Right lobe of liver (tissue), 6 donors: Measurements from ENCODE around the gene CREB3L4. TPM values are rescaled to one million over a fixed set of nuclear protein-coding genes. Genes with fewer than 3 reads are reported as not detected.

Experiments used
- ATAC-seq, 4 donors: fragments of 200-7000 bp; cut with Tn5 transposase; one replicate each; pipeline ENCODE4 v1.9.1; 2020; ENCODE audit warnings: mild to moderate bottlenecking in 4 of 4, moderate library complexity in 4 of 4
- DNase-seq, 3 donors: peaks; one replicate each; pipeline ENCODE4 v3.0.0-alpha.2; 2020
- H3K27ac ChIP-seq, 3 donors: fragments of 200-600 bp; one replicate each; pipeline ENCODE4 v1.8.0; 2022
- H3K27me3 ChIP-seq, 2 donors: fragments of 200-600 bp; one replicate each; pipeline ENCODE4 v1.8.0; 2022
- H3K36me3 ChIP-seq, 4 donors: fragments of 200-600 bp; sonication (generic) in 1 of 4; one replicate each; pipeline versions ENCODE4 v1.5.1 to v1.8.0; 2017 to 2022; ENCODE audit warnings: control low read depth in 1 of 4
- H3K4me1 ChIP-seq, 4 donors: fragments of 200-600 bp; sonication (generic) in 1 of 4; one replicate each; pipeline versions ENCODE4 v1.5.1 to v1.8.0; 2017 to 2022; ENCODE audit warnings: control low read depth in 1 of 4
- H3K4me3 ChIP-seq, 3 donors: fragments of 200-600 bp; one replicate each; pipeline ENCODE4 v1.8.0; 2022
- H3K9me3 ChIP-seq, 4 donors: fragments of 200-600 bp; sonication (generic) in 1 of 4; one replicate each; pipeline versions ENCODE4 v1.5.1 to v1.8.0; 2017 to 2022; ENCODE audit warnings: control low read depth in 1 of 4
- CTCF ChIP-seq, 4 donors: fragments of 200-600 bp in 3 of 4; fragments of 450-650 bp in 1 of 4; IDR thresholded peaks; one replicate each; pipeline versions ENCODE4 v1.5.1 to v1.8.0; 2016 to 2022; ENCODE audit warnings: antibody characterized with exemption in 4 of 4, mild to moderate bottlenecking in 2 of 4
- POLR2A ChIP-seq: fragments of 450-650 bp; IDR thresholded peaks from one replicate; pipeline ENCODE4 v1.6.1; 2017; ENCODE audit warnings: antibody characterized with exemption, mild to moderate bottlenecking
- WGBS: methylation state at CpG from one replicate; pipeline ENCODE4 v1.1.6; 2018; ENCODE audit warnings: low coverage, low lambda C conversion rate; ENCODE audit not compliant: insufficient coverage; ENCODE audit errors: missing lambda C conversion rate; 5-methylcytosine and 5-hydroxymethylcytosine counted together
- intact Hi-C, 2 donors: fragments of 100-400 bp; cut with DNase I; formaldehyde crosslinking; loops; one replicate each; pipeline versions ENCODE4 v1.11.2 to v1.14.1; 2022
- total RNA-seq, 6 experiments: library from RNA; depleted of rRNA in 2 of 6; stranded (reverse); fragments of >200 nt in 2 of 6; fragmentation: NEBNext Ultra II Directional in 3 of 6; extraction: Animal tissue kit (Norgen Biotek cat#: 25700) in 3 of 6; gene quantifications; one replicate each; pipeline versions ENCODE4 v1.1.0 to v1.2.4, GENCODE V29; 2016 to 2023
- donor health status: DM: no; HTN: yes; CAD: no.
- donor health status: DM: no; HTN: no; CAD: no.
- donor health status: DM: no; HTN: no; CAD: no.
- donor health status: DM: no; HTN: yes; CAD: no.
- donor health status: DM: no; HTN: yes; CAD: no.

CREB3L4 gene
- total RNA-seq, 6 experiments from 2014 or later = 4.9 to 11.1 (median 8.2) TPM

GRCh38 chr1:153922076-153922971, 45.4 kb upstream of the CREB3L4 start:
- WGBS = 0% methylated on average over 30 of the region's 86 CpGs
- H3K27ac ChIP-seq = peak overlapping the region; percentile 73
- peak in 2 of 3 donors; percentile 60 to 76 for DNase-seq
- no peaks in the 10 kb centered on the region for H3K27me3 ChIP-seq
- no peaks in the 10 kb centered on the region for H3K9me3 ChIP-seq
- H3K36me3 ChIP-seq = no peaks in the 10 kb centered on the region
- peaks cover 0 to 24% (median 5%) of the 10 kb centered on the region in 4 donors for H3K4me1 ChIP-seq
- ATAC-seq = peak; percentile 13 to 45 (median 34)
- TF ChIP-seq POLR2A (no peak), CTCF (IDR thresholded peaks at IDR 0.05) (peak in 1 of 4 donors; percentile 6)
- H3K4me3 ChIP-seq = peak overlapping the region; percentile 66 to 84 (median 72)
- intact Hi-C loops = loop anchor here in 1 of 2 donors (10.0 kb wide), 1 partner anchor 128 kb away; no protein-coding TSS in a partner anchor

- intact Hi-C loops = loop anchor here in 1 of 2 donors (10.0 kb wide), 1 partner anchor 128 kb away; no protein-coding TSS in a partner anchor
- under 1% methylated on average over 35 of the region's 53 CpGs for WGBS
Observed at GRCh38 chr1:153922972-153923925, 44.5 kb upstream of the CREB3L4 start, which contains the start of gene GATAD2B. Gene GATAD2B, minus strand, starts transcription at chr1:153922972. Its CDS starts 94,625 bp downstream, at chr1:153828347.

GRCh38 chr1:153926405-153926804, 41.3 kb upstream of the CREB3L4 start:
- TF ChIP-seq POLR2A (no peak), CTCF (IDR thresholded peaks at IDR 0.05) (no peak)
- ATAC-seq (no peak), DNase-seq (no peak)
- Histone ChIP-seq H3K9me3 (no peaks in the 10 kb centered on the region), H3K4me1 (peaks cover 0 to 11% (median 0%) of the 10 kb centered on the region in 4 donors), H3K27me3 (no peaks in the 10 kb centered on the region), H3K36me3 (peaks cover 0 to 8% (median 0%) of the 10 kb centered on the region in 4 donors), H3K4me3 (no peak overlapping the region), H3K27ac (no peak overlapping the region)
- 78% methylated on average over 3 of the region's 4 CpGs for WGBS
- intact Hi-C loops = loop anchor here in 1 of 2 donors (10.0 kb wide), 1 partner anchor 132 kb away; no protein-coding TSS in a partner anchor

More at GRCh38 chr1:153922972-153923925, 44.5 kb upstream of the CREB3L4 start, which contains the start of gene GATAD2B:
- ATAC-seq (peak; percentile 94 to 98 (median 96)), DNase-seq (peak; percentile 100)
- TF ChIP-seq POLR2A (no peak), CTCF (IDR thresholded peaks at IDR 0.05) (no peak)
- H3K4me3 ChIP-seq = peak within 1 kb of the TSS; percentile 66 to 84 (median 72)
- no peaks in the 10 kb centered on the region for H3K9me3 ChIP-seq
- H3K4me1 ChIP-seq = peaks cover 0 to 24% (median 5%) of the 10 kb centered on the region in 4 donors
- no peaks in the 10 kb centered on the region for H3K36me3 ChIP-seq
- H3K27ac ChIP-seq = peak within 1 kb of the TSS; percentile 73 to 80 (median 76)
- H3K27me3 ChIP-seq = no peaks in the 10 kb centered on the region

- peaks cover 0 to 16% (median under 1%) of the 10 kb centered on the region in 4 donors for H3K36me3 ChIP-seq
- H3K27ac ChIP-seq = no peak overlapping the region
- DNase-seq = no peak
- no peak overlapping the region for H3K4me3 ChIP-seq
- ATAC-seq = no peak
- H3K27me3 ChIP-seq = no peaks in the 10 kb centered on the region
- intact Hi-C loops = loop anchor here in 1 of 2 donors (10.0 kb wide), 1 partner anchor 133 kb away; no protein-coding TSS in a partner anchor
- WGBS = 50% methylated on average over 1 of the region's 1 CpG
- H3K4me1 ChIP-seq = peaks cover 0 to 6% (median 0%) of the 10 kb centered on the region in 4 donors
- TF ChIP-seq POLR2A (no peak), CTCF (IDR thresholded peaks at IDR 0.05) (no peak)
- H3K9me3 ChIP-seq = no peaks in the 10 kb centered on the region
Observed at GRCh38 chr1:153928245-153928644, 39.5 kb upstream of the CREB3L4 start.
